SK-N-SH (cell line): ENCODE data around the gene RFPL3. TPM values are rescaled to one million over a fixed set of nuclear protein-coding genes. Genes with fewer than 3 reads are reported as not detected.

Experiments used
- CTCF ChIA-PET: fragments of 300-600, 350-600 bp; formaldehyde crosslinking; extraction: SDS; loops from one replicate; lab custom pipeline; 2021; lab: Yijun Ruan, JAX
- POLR2A ChIA-PET: fragments of 350-600 bp; sonication (Branson Sonifier 250); formaldehyde crosslinking; extraction: SDS; loops from one replicate; lab custom pipeline; 2020; ENCODE audit warnings: antibody characterized with exemption, inconsistent platforms; lab: Yijun Ruan, JAX
- DNase-seq: peaks from one replicate; pipeline ENCODE4 v3.0.0; 2012
- H2AFZ ChIP-seq: fragments of 200-600 bp; sonication (generic); 2 replicates; pipeline ENCODE4 v1.8.1; 2016; ENCODE audit warnings: antibody characterized with exemption, mild to moderate bottlenecking, low read depth
- H3F3A ChIP-seq: fragments of 200-600 bp; sonication (generic); replicated peaks from 2 replicates; pipeline ENCODE3; 2016; ENCODE audit warnings: antibody characterized with exemption, mild to moderate bottlenecking; ENCODE audit not compliant: insufficient read depth
- H3K27ac ChIP-seq, 2 experiments: fragments of 200-500 bp in 1 of 2; fragments of 200-600 bp in 1 of 2; sonication (Bioruptor generic) in 1 of 2; sonication (generic), shearing (Covaris generic) in 1 of 2; 2 replicates each; pipeline versions ENCODE4 v1.5.1 to v1.6.1; 2014 to 2016; ENCODE audit warnings: low read depth in 2 of 2, inconsistent platforms in 1 of 2, low read length in 1 of 2, mild to moderate bottlenecking in 1 of 2, mixed read lengths in 1 of 2
- H3K27me3 ChIP-seq: fragments of 200-600 bp; sonication (generic), shearing (Covaris generic); 2 replicates; pipeline ENCODE4 v1.6.1; 2016; ENCODE audit warnings: mixed run types; ENCODE audit not compliant: insufficient read depth
- H3K36me3 ChIP-seq, 2 experiments: fragments of 200-500 bp in 1 of 2; fragments of 200-600 bp in 1 of 2; sonication (Bioruptor generic) in 1 of 2; sonication (generic) in 1 of 2; replicated peaks in 1 of 2; 2 replicates each; pipeline versions ENCODE3 to v1.5.1; 2014 to 2016; ENCODE audit warnings: low read length in 1 of 2, mild to moderate bottlenecking in 1 of 2; ENCODE audit not compliant: insufficient read depth in 2 of 2, control insufficient read depth in 1 of 2
- H3K4me1 ChIP-seq, 2 experiments: fragments of 200-500 bp in 1 of 2; fragments of 200-600 bp in 1 of 2; sonication (Bioruptor generic) in 1 of 2; sonication (generic), shearing (Covaris generic) in 1 of 2; 2 replicates each; pipeline versions ENCODE4 v1.5.1 to v1.6.1; 2014 to 2016; ENCODE audit warnings: low read depth in 1 of 2, low read length in 1 of 2, mixed run types in 1 of 2; ENCODE audit not compliant: insufficient read depth in 2 of 2, control insufficient read depth in 1 of 2
- H3K4me2 ChIP-seq: fragments of 200-600 bp; sonication (generic), shearing (Covaris generic); 2 replicates; pipeline ENCODE4 v1.6.1; 2017; ENCODE audit warnings: mixed run types
- H3K4me3 ChIP-seq, 2 experiments: fragments of 200-500 bp in 1 of 2; fragments of 200-600 bp in 1 of 2; sonication (Bioruptor generic) in 1 of 2; sonication (generic), shearing (Covaris generic) in 1 of 2; 2 replicates each; pipeline versions ENCODE4 v1.5.1 to v1.8.1; 2014 to 2016; ENCODE audit warnings: low read depth in 2 of 2, inconsistent platforms in 1 of 2, low read length in 1 of 2, mild to moderate bottlenecking in 1 of 2, mixed read lengths in 1 of 2, moderate library complexity in 1 of 2
- H3K79me2 ChIP-seq: fragments of 200-600 bp; sonication (generic); 2 replicates; pipeline ENCODE4 v1.8.1; 2017; ENCODE audit warnings: mild to moderate bottlenecking; ENCODE audit not compliant: insufficient read depth
- H3K9ac ChIP-seq: fragments of 200-600 bp; sonication (generic); 2 replicates; pipeline ENCODE4 v1.6.1; 2017; ENCODE audit warnings: mixed run types
- H3K9me2 ChIP-seq: fragments of 200-600 bp; sonication (generic); 2 replicates; pipeline ENCODE4 v1.6.1; 2017; ENCODE audit warnings: mixed run types
- H3K9me3 ChIP-seq: fragments of 200-600 bp; sonication (generic); 2 replicates; pipeline ENCODE4 v1.6.1; 2017; ENCODE audit warnings: mixed run types, mild to moderate bottlenecking, moderate library complexity
- H4K20me1 ChIP-seq: fragments of 200-600 bp; sonication (generic); 2 replicates; pipeline ENCODE4 v1.6.1; 2017; ENCODE audit warnings: mild to moderate bottlenecking, mixed run types; ENCODE audit not compliant: insufficient read depth
- EP300 ChIP-seq, 2 experiments: IDR thresholded peaks; 2 replicates each; pipeline versions ENCODE4 v1.4.0 to v1.6.1; 2012; ENCODE audit warnings: borderline replicate concordance in 1 of 2, low read depth in 1 of 2, low read length in 1 of 2
- FOSL2 ChIP-seq: IDR thresholded peaks from 2 replicates; pipeline ENCODE4 v1.4.0; 2012; ENCODE audit warnings: low read depth, mild to moderate bottlenecking, moderate library complexity, borderline replicate concordance
- FOXJ3 ChIP-seq: sonication (generic); formaldehyde crosslinking; IDR thresholded peaks from 2 replicates; pipeline ENCODE4 v1.5.1; 2020; ENCODE audit warnings: mild to moderate bottlenecking, missing genetic modification reagents
- GABPA ChIP-seq: IDR thresholded peaks from 2 replicates; pipeline ENCODE4 v1.4.0; 2012; ENCODE audit warnings: low read depth, mild to moderate bottlenecking
- GATA2 ChIP-seq: sonication (generic); formaldehyde crosslinking; IDR thresholded peaks from 2 replicates; pipeline ENCODE4 v1.5.0; 2020; ENCODE audit warnings: mild to moderate bottlenecking, missing genetic modification reagents
- MXI1 ChIP-seq: IDR thresholded peaks from 2 replicates; pipeline ENCODE4 v1.6.1; 2012; ENCODE audit warnings: mild to moderate bottlenecking, low read depth, low read length, improper control_type of control experiment
- NFIC ChIP-seq: IDR thresholded peaks from 2 replicates; pipeline ENCODE4 v1.4.0; 2012; ENCODE audit warnings: borderline replicate concordance
- RAD21 ChIP-seq: IDR thresholded peaks from 2 replicates; pipeline ENCODE4 v1.6.1; 2012; ENCODE audit warnings: mild to moderate bottlenecking, low read length
- SIN3A ChIP-seq: IDR thresholded peaks from 2 replicates; pipeline ENCODE4 v1.6.1; 2012; ENCODE audit warnings: low read depth, mild to moderate bottlenecking, low read length, moderate library complexity, borderline replicate concordance
- TCF12 ChIP-seq: IDR thresholded peaks from 2 replicates; pipeline ENCODE4 v1.4.0; 2012
- YY1 ChIP-seq: IDR thresholded peaks from 2 replicates; pipeline ENCODE4 v1.4.0; 2012; ENCODE audit warnings: low read depth, mild to moderate bottlenecking
- WGBS: methylation state at CpG from one replicate; pipeline ENCODE4 v1.1.6; 2017; ENCODE audit warnings: low lambda C conversion rate; 5-methylcytosine and 5-hydroxymethylcytosine counted together
- polyA plus RNA-seq, 3 experiments: library from polyadenylated mRNA; depleted of rRNA; stranded (reverse); fragments of >200 nt; gene quantifications; 2 replicates each; pipeline ENCODE4 v1.2.3, GENCODE V29; 2012
- TF ChIP-seq, protein P1 (sequence below): IDR thresholded peaks from 2 replicates; pipeline ENCODE4 v1.4.0; 2012; ENCODE audit warnings: low read depth, borderline replicate concordance
- TF ChIP-seq, protein P2 (sequence below): IDR thresholded peaks from 2 replicates; pipeline ENCODE4 v1.6.1; 2012; ENCODE audit warnings: mild to moderate bottlenecking, low read depth, low read length, moderate library complexity
- TF ChIP-seq, protein P3 (sequence below): fragments of 200-600 bp; sonication (generic); IDR thresholded peaks from 2 replicates; pipeline ENCODE4 v1.6.1; 2017; ENCODE audit warnings: antibody characterized with exemption, mild to moderate bottlenecking, moderate library complexity

The RFPL3 gene
- polyA plus RNA-seq, 1 of the 3 experiments (the other 2 are of a cell fraction): not detected

DNA sequence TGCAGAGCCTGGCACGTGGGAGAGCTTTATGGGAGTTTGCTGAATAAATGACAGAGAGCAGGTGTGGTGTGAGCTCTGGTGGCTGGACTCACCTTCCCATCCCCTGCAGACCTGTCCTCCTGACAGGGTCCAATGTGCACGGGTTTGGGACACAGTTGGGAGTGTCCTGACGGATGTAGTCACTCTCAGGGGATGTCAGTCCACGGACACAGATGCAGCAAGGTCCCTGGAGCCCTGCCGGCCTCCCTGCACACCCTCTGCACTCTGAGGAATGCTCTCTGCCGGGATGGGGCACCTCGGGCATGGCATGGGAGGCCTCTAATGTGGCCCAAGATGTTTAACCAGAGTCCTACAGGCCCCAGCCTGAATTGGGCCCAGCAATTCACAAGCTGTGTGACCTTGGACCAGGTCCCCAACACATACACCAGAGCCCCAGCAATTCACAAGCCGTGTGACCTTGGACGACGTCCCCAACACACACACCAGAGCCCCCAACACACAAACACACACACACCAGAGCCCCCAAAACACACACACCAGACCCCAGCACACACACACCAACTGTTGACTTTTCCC, 30.0 kb upstream of the RFPL3 start:
- Histone ChIP-seq H3F3A (no peaks in the 10 kb centered on the region), H3K27ac (no peak overlapping the region), H3K4me2 (no peak overlapping the region), H2AFZ (no peak overlapping the region), H4K20me1 (no peaks in the 10 kb centered on the region), H3K4me1 (peaks cover 0 to 12% of the 10 kb centered on the region in 2 experiments; a peak in 1 of 4 replicates), H3K36me3 (no peaks in the 10 kb centered on the region), H3K9ac (no peak overlapping the region), H3K4me3 (no peak overlapping the region), H3K27me3 (no peaks in the 10 kb centered on the region), H3K9me3 (no peaks in the 10 kb centered on the region), H3K9me2 (no peaks in the 10 kb centered on the region), H3K79me2 (no peaks in the 10 kb centered on the region)
- no peak for DNase-seq
- 61% methylated on average over 10 of the region's 10 CpGs for WGBS
- ChIA-PET CTCF (interaction anchor here (1.0 to 1.7 kb wide), 2 partner anchors 20 to 73 kb away, joined by 3 read pairs; no protein-coding TSS in a partner anchor), POLR2A (no interaction called here)
- no peak for TF ChIP-seq GATA2
- TF ChIP-seq, protein P1, sequence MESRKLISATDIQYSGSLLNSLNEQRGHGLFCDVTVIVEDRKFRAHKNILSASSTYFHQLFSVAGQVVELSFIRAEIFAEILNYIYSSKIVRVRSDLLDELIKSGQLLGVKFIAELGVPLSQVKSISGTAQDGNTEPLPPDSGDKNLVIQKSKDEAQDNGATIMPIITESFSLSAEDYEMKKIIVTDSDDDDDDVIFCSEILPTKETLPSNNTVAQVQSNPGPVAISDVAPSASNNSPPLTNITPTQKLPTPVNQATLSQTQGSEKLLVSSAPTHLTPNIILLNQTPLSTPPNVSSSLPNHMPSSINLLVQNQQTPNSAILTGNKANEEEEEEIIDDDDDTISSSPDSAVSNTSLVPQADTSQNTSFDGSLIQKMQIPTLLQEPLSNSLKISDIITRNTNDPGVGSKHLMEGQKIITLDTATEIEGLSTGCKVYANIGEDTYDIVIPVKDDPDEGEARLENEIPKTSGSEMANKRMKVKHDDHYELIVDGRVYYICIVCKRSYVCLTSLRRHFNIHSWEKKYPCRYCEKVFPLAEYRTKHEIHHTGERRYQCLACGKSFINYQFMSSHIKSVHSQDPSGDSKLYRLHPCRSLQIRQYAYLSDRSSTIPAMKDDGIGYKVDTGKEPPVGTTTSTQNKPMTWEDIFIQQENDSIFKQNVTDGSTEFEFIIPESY: no peak
- no peak for TF ChIP-seq YY1
- no peak for TF ChIP-seq TCF12
- TF ChIP-seq SIN3A: no peak
- TF ChIP-seq FOSL2: no peak
- no peak for TF ChIP-seq NFIC
- TF ChIP-seq, protein P2, sequence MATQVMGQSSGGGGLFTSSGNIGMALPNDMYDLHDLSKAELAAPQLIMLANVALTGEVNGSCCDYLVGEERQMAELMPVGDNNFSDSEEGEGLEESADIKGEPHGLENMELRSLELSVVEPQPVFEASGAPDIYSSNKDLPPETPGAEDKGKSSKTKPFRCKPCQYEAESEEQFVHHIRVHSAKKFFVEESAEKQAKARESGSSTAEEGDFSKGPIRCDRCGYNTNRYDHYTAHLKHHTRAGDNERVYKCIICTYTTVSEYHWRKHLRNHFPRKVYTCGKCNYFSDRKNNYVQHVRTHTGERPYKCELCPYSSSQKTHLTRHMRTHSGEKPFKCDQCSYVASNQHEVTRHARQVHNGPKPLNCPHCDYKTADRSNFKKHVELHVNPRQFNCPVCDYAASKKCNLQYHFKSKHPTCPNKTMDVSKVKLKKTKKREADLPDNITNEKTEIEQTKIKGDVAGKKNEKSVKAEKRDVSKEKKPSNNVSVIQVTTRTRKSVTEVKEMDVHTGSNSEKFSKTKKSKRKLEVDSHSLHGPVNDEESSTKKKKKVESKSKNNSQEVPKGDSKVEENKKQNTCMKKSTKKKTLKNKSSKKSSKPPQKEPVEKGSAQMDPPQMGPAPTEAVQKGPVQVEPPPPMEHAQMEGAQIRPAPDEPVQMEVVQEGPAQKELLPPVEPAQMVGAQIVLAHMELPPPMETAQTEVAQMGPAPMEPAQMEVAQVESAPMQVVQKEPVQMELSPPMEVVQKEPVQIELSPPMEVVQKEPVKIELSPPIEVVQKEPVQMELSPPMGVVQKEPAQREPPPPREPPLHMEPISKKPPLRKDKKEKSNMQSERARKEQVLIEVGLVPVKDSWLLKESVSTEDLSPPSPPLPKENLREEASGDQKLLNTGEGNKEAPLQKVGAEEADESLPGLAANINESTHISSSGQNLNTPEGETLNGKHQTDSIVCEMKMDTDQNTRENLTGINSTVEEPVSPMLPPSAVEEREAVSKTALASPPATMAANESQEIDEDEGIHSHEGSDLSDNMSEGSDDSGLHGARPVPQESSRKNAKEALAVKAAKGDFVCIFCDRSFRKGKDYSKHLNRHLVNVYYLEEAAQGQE: no peak
- TF ChIP-seq MXI1: no peak
- no peak for TF ChIP-seq RAD21
- TF ChIP-seq EP300 (IDR thresholded peaks at IDR 0.05; ENCODE audit: borderline replicate concordance in 1 of 2, low read depth in 1 of 2, low read length in 1 of 2): no peak
- TF ChIP-seq FOXJ3 (CRISPR knock-in tag): no peak
- TF ChIP-seq, protein P3, sequence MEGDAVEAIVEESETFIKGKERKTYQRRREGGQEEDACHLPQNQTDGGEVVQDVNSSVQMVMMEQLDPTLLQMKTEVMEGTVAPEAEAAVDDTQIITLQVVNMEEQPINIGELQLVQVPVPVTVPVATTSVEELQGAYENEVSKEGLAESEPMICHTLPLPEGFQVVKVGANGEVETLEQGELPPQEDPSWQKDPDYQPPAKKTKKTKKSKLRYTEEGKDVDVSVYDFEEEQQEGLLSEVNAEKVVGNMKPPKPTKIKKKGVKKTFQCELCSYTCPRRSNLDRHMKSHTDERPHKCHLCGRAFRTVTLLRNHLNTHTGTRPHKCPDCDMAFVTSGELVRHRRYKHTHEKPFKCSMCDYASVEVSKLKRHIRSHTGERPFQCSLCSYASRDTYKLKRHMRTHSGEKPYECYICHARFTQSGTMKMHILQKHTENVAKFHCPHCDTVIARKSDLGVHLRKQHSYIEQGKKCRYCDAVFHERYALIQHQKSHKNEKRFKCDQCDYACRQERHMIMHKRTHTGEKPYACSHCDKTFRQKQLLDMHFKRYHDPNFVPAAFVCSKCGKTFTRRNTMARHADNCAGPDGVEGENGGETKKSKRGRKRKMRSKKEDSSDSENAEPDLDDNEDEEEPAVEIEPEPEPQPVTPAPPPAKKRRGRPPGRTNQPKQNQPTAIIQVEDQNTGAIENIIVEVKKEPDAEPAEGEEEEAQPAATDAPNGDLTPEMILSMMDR: no peak
- TF ChIP-seq GABPA: no peak
